GM12878 (cell line): ENCODE results near the gene TSNAX. TPM values are rescaled to one million over a fixed set of nuclear protein-coding genes. Genes with fewer than 3 reads are reported as not detected.
A peak's percentile ranks its signal among the peaks of the same experiment; 100 is the strongest.

Experiments used
- BMI1 ChIP-seq: fragments of 450-650 bp; IDR thresholded peaks from 2 replicates; pipeline ENCODE4 v1.6.1; 2016; ENCODE audit warnings: mild to moderate bottlenecking, moderate library complexity, borderline replicate concordance
- BRCA1 ChIP-seq: IDR thresholded peaks from 2 replicates; pipeline ENCODE4 v1.6.1; 2011; ENCODE audit warnings: low read depth, low read length, improper control_type of control experiment
- CBX3 ChIP-seq: fragments of 200-600 bp; sonication (generic); IDR thresholded peaks from 2 replicates; pipeline ENCODE4 v1.6.1; 2016; ENCODE audit warnings: low read depth, borderline replicate concordance
- CEBPB ChIP-seq, 2 experiments: fragments of 150-350 bp in 1 of 2; IDR thresholded peaks; 2 replicates each; pipeline ENCODE4 v1.6.1; 2012 to 2014; ENCODE audit warnings: low read depth in 2 of 2, low read length in 2 of 2, borderline replicate concordance in 1 of 2, inconsistent platforms in 1 of 2
- ETV6 ChIP-seq, 2 experiments: fragments of 450-650 bp in 1 of 2; IDR thresholded peaks in 1 of 2; conservative IDR thresholded peaks in 1 of 2; 2 replicates each; pipeline ENCODE4 v1.6.1; 2014; ENCODE audit warnings: antibody characterized with exemption in 1 of 2, borderline replicate concordance in 1 of 2, low read depth in 1 of 2, mild to moderate bottlenecking in 1 of 2, moderate library complexity in 1 of 2
- HSF1 ChIP-seq: fragments of 150-350 bp; IDR thresholded peaks from 2 replicates; pipeline ENCODE4 v1.6.1; 2014; ENCODE audit warnings: mild to moderate bottlenecking, low read depth, low read length
- IKZF2 ChIP-seq, 2 experiments: fragments of 450-650 bp; IDR thresholded peaks; 2 replicates each; pipeline ENCODE4 v1.6.1; 2017; ENCODE audit warnings: mild to moderate bottlenecking in 2 of 2, moderate library complexity in 2 of 2
- LARP7 ChIP-seq: fragments of 450-650 bp; IDR thresholded peaks from 2 replicates; pipeline ENCODE4 v1.6.1; 2017; ENCODE audit warnings: mild to moderate bottlenecking
- NFIC ChIP-seq: IDR thresholded peaks from 2 replicates; pipeline ENCODE4 v1.6.1; 2012; ENCODE audit warnings: low read depth, mild to moderate bottlenecking, inconsistent platforms, low read length, moderate library complexity
- NRF1 ChIP-seq: conservative IDR thresholded peaks from 2 replicates; pipeline ENCODE4 v1.6.1; 2011; ENCODE audit warnings: mild to moderate bottlenecking, low read depth, low read length, improper control_type of control experiment
- PAX5 ChIP-seq: IDR thresholded peaks from 2 replicates; pipeline ENCODE4 v1.6.1; 2011; ENCODE audit warnings: low read depth, low read length, borderline replicate concordance
- PAX8 ChIP-seq: fragments of 450-650 bp; IDR thresholded peaks from 2 replicates; pipeline ENCODE4 v1.6.1; 2017; ENCODE audit warnings: mild to moderate bottlenecking, moderate library complexity
- RELB ChIP-seq: fragments of 450-650 bp; IDR thresholded peaks from 2 replicates; pipeline ENCODE4 v1.6.1; 2017; ENCODE audit warnings: low read depth, mild to moderate bottlenecking, moderate library complexity
- SKIL ChIP-seq: fragments of 450-650 bp; IDR thresholded peaks from 2 replicates; pipeline ENCODE4 v1.6.1; 2017; ENCODE audit warnings: mild to moderate bottlenecking, low read depth, inconsistent platforms; ENCODE audit not compliant: poor library complexity, severe bottlenecking
- TCF12 ChIP-seq: IDR thresholded peaks from 2 replicates; pipeline ENCODE4 v1.6.1; 2011; ENCODE audit warnings: low read depth, mild to moderate bottlenecking, low read length
- TCF7 ChIP-seq: IDR thresholded peaks from 2 replicates; pipeline ENCODE4 v1.6.1; 2014; ENCODE audit warnings: antibody characterized with exemption, borderline replicate concordance
- YY1 ChIP-seq: IDR thresholded peaks from 2 replicates; pipeline ENCODE4 v1.6.1; 2011; ENCODE audit warnings: low read depth, mild to moderate bottlenecking, low read length
- ZBED1 ChIP-seq: IDR thresholded peaks from 2 replicates; pipeline ENCODE4 v1.6.1; 2016; ENCODE audit warnings: borderline replicate concordance
- polyA plus RNA-seq, 11 experiments: library from polyadenylated mRNA; depleted of rRNA in 4 of 11; unstranded in 6 of 11; stranded (reverse) in 5 of 11; fragments of >200 nt; fragmentation: Nextera tagmentation in 4 of 11; fragmentation: Illumina TruSeq in 1 of 11; extraction: Ambion mirVana in 4 of 11; extraction: Trizol in 1 of 11; gene quantifications; 1 replicate in 1 of 11; 2 replicates in 10 of 11; pipeline versions ENCODE4 v1.2.1 to v1.2.3, GENCODE V29; 2011 to 2016; ENCODE audit warnings: inconsistent platforms in 2 of 11, missing spikeins in 2 of 11, low read depth in 1 of 11
- total RNA-seq, 4 experiments: library from RNA; depleted of rRNA in 3 of 4; stranded (reverse); fragments of >200 nt in 3 of 4; fragmentation: Illumina TruSeq in 1 of 4; extraction: Trizol in 1 of 4; gene quantifications; 2 replicates each; pipeline versions ENCODE4 v1.2.1 to v1.2.3, GENCODE V29; 2013 to 2021
- TF ChIP-seq, protein P1 (sequence below): IDR thresholded peaks from 2 replicates; pipeline ENCODE4 v1.6.1; 2011; ENCODE audit warnings: borderline replicate concordance, low read depth, mild to moderate bottlenecking, moderate library complexity, mixed read lengths, low read length; ENCODE audit not compliant: insufficient read depth; ENCODE audit errors: extremely low read length
- TF ChIP-seq, protein P2 (sequence below): fragments of 450-650 bp; IDR thresholded peaks from 2 replicates; pipeline ENCODE4 v1.6.1; 2017; ENCODE audit warnings: mild to moderate bottlenecking

TSNAX gene
- total and polyA plus RNA-seq, 10 of the 15 experiments (the other 5 are each of a cell fraction or from before 2014, with no cell fraction given) = 24.8 to 49.7 (median 35.6) TPM

DNA sequence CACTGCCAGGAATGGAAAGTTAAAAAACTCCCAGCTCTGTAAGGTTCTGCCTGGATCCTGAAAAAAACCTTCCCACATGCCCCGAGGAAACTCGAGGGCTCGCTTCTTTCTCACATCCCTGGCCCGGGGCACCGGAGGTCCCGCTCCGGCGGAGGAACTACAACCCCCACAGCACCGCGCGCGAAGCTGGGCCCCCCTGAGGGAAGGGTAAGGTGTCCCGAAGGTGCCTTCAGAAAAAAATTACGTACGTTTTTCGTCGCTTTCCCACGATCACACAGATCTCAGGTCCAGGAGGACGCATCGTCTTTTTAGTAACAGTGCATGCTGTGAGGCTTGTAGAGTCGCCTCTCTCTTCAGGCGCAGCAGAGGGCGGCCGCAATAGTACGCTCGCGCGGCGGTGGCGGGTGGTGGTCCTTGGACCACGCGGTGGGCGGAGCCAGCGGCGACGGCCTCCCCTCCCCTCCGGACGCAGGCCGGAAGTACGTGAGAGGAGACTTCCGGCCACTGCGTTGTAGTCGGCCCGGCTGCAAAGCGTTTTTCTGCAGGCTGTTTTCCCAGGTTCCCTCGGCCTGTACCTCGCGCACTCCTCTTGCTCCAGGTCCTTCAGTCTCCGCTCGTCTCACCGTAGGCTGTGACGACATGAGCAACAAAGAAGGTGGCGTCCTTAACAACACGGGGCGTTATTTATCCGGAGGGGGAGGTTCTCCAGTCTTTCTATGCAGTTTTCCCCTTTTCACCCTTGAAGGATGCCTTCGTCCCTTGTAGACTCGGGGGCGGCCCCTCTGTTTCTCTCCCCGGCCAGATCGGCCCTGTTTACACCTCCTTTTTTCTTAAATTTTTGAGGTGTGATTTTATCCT is at the start of gene TSNAX (continued):
- TF ChIP-seq SKIL (no peak), NRF1 (no peak; the same call in 1 of the 2 replicates), ZBED1 (no peak), RELB (peak; percentile 83), IKZF2 (IDR thresholded peaks at IDR 0.05) (0 out of 4 replicates have a peak, but pooled peaks of 1 of the 2 experiments have one; percentile 23), TCF12 (peak; percentile 34; the same call in 1 of the 2 replicates), NFIC (no peak), HSF1 (no peak), PAX5 (no peak), BRCA1 (no peak), CBX3 (no peak), TCF7 (no peak), BMI1 (no peak), ETV6 (conservative IDR thresholded peaks at IDR 0.05 in 1 of 2, IDR thresholded peaks at IDR 0.05 in 1 of 2; ENCODE audit: borderline replicate concordance in 1 of 2, low read depth in 1 of 2) (peak in 1 of 2 experiments; percentile 41; a peak in 1 of 4 replicates), LARP7 (peak; percentile 93), CEBPB (IDR thresholded peaks at IDR 0.05; ENCODE audit: borderline replicate concordance in 1 of 2, low read depth in 2 of 2, low read length in 2 of 2) (no peak), PAX8 (no peak), YY1 (peak; percentile 80)
- TF ChIP-seq, protein P1, sequence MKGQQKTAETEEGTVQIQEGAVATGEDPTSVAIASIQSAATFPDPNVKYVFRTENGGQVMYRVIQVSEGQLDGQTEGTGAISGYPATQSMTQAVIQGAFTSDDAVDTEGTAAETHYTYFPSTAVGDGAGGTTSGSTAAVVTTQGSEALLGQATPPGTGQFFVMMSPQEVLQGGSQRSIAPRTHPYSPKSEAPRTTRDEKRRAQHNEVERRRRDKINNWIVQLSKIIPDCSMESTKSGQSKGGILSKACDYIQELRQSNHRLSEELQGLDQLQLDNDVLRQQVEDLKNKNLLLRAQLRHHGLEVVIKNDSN = no peak
- TF ChIP-seq, protein P2, sequence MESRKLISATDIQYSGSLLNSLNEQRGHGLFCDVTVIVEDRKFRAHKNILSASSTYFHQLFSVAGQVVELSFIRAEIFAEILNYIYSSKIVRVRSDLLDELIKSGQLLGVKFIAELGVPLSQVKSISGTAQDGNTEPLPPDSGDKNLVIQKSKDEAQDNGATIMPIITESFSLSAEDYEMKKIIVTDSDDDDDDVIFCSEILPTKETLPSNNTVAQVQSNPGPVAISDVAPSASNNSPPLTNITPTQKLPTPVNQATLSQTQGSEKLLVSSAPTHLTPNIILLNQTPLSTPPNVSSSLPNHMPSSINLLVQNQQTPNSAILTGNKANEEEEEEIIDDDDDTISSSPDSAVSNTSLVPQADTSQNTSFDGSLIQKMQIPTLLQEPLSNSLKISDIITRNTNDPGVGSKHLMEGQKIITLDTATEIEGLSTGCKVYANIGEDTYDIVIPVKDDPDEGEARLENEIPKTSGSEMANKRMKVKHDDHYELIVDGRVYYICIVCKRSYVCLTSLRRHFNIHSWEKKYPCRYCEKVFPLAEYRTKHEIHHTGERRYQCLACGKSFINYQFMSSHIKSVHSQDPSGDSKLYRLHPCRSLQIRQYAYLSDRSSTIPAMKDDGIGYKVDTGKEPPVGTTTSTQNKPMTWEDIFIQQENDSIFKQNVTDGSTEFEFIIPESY = 0 out of 2 replicates have a peak, but pooled peaks have one; percentile 70
